Activated naive CD8-positive, alpha-beta T cell (primary cell): Measurements from ENCODE around the gene CYYR1.

Source experiments
- H3K27ac Mint-ChIP-seq: one replicate; pipeline ENCODE4 v1.8.0; 2021; ENCODE audit warnings: mixed read lengths
- H3K27me3 Mint-ChIP-seq: one replicate; pipeline ENCODE4 v1.8.0; 2021; ENCODE audit warnings: mixed read lengths
- H3K36me3 Mint-ChIP-seq: one replicate; pipeline ENCODE4 v1.8.0; 2021; ENCODE audit warnings: mixed read lengths
- H3K4me1 Mint-ChIP-seq: one replicate; pipeline ENCODE4 v1.8.0; 2021; ENCODE audit warnings: low read depth, mixed read lengths
- H3K4me3 Mint-ChIP-seq: one replicate; pipeline ENCODE4 v1.8.0; 2021; ENCODE audit warnings: mild to moderate bottlenecking, mixed read lengths
- H3K9me3 Mint-ChIP-seq: one replicate; pipeline ENCODE4 v1.8.0; 2021; ENCODE audit warnings: low read depth, mixed read lengths

CYYR1 gene

GRCh38 chr21:26565111-26565510 is 8.0 kb downstream of the CYYR1 start:
- Mint-ChIP-seq H3K9me3 (no peaks in the 10 kb centered on the region), H3K4me3 (no peak overlapping the region), H3K27ac (no peak overlapping the region), H3K4me1 (no peaks in the 10 kb centered on the region), H3K36me3 (no peaks in the 10 kb centered on the region), H3K27me3 (peaks cover 10% of the 10 kb centered on the region)

GRCh38 chr21:26563856-26564503 is 9.1 kb downstream of the CYYR1 start:
- Mint-ChIP-seq H3K4me1 (no peaks in the 10 kb centered on the region), H3K9me3 (no peaks in the 10 kb centered on the region), H3K36me3 (no peaks in the 10 kb centered on the region), H3K27me3 (peaks cover 7% of the 10 kb centered on the region), H3K4me3 (no peak overlapping the region), H3K27ac (no peak overlapping the region)

- peaks cover 3% of the 10 kb centered on the region for H3K27me3 Mint-ChIP-seq
- no peak overlapping the region for H3K4me3 Mint-ChIP-seq
- no peaks in the 10 kb centered on the region for H3K36me3 Mint-ChIP-seq
- no peak overlapping the region for H3K27ac Mint-ChIP-seq
- H3K4me1 Mint-ChIP-seq = no peaks in the 10 kb centered on the region
- H3K9me3 Mint-ChIP-seq = no peaks in the 10 kb centered on the region
Measured at GRCh38 chr21:26560612-26561011, 12.5 kb downstream of the CYYR1 start.

- H3K9me3 Mint-ChIP-seq = no peaks in the 10 kb centered on the region
- no peak overlapping the region for H3K4me3 Mint-ChIP-seq
- no peaks in the 10 kb centered on the region for H3K36me3 Mint-ChIP-seq
- H3K27me3 Mint-ChIP-seq = peaks cover 3% of the 10 kb centered on the region
- H3K4me1 Mint-ChIP-seq = no peaks in the 10 kb centered on the region
- no peak overlapping the region for H3K27ac Mint-ChIP-seq
Measured at GRCh38 chr21:26559099-26559498, 14.0 kb downstream of the CYYR1 start.

- H3K4me1 Mint-ChIP-seq = no peaks in the 10 kb centered on the region
- H3K36me3 Mint-ChIP-seq = no peaks in the 10 kb centered on the region
- H3K4me3 Mint-ChIP-seq = no peak overlapping the region
- no peaks in the 10 kb centered on the region for H3K9me3 Mint-ChIP-seq
- H3K27me3 Mint-ChIP-seq = peaks cover 5% of the 10 kb centered on the region
- no peak overlapping the region for H3K27ac Mint-ChIP-seq
Measured at GRCh38 chr21:26557106-26557505, 16.0 kb downstream of the CYYR1 start.

- Mint-ChIP-seq H3K36me3 (no peaks in the 10 kb centered on the region), H3K27me3 (peaks cover 2% of the 10 kb centered on the region), H3K4me1 (no peaks in the 10 kb centered on the region), H3K9me3 (no peaks in the 10 kb centered on the region), H3K27ac (no peak overlapping the region), H3K4me3 (no peak overlapping the region)
Measured at GRCh38 chr21:26555540-26556146, 17.4 kb downstream of the CYYR1 start.

- H3K4me1 Mint-ChIP-seq = no peaks in the 10 kb centered on the region
Measured at GRCh38 chr21:26554365-26554764, 18.7 kb downstream of the CYYR1 start.

GRCh38 chr21:26553898-26554297 is 19.2 kb downstream of the CYYR1 start:
- no peaks in the 10 kb centered on the region for H3K4me1 Mint-ChIP-seq
- no peaks in the 10 kb centered on the region for H3K36me3 Mint-ChIP-seq
- H3K27ac Mint-ChIP-seq = no peak overlapping the region
- H3K4me3 Mint-ChIP-seq = no peak overlapping the region
- H3K27me3 Mint-ChIP-seq = peaks cover 2% of the 10 kb centered on the region
- no peaks in the 10 kb centered on the region for H3K9me3 Mint-ChIP-seq

More at GRCh38 chr21:26554365-26554764, 18.7 kb downstream of the CYYR1 start:
- Mint-ChIP-seq H3K9me3 (no peaks in the 10 kb centered on the region), H3K4me3 (no peak overlapping the region), H3K36me3 (no peaks in the 10 kb centered on the region), H3K27me3 (peaks cover 2% of the 10 kb centered on the region), H3K27ac (no peak overlapping the region)

- Mint-ChIP-seq H3K36me3 (no peaks in the 10 kb centered on the region), H3K4me3 (no peak overlapping the region), H3K27me3 (peaks cover 4% of the 10 kb centered on the region), H3K9me3 (no peaks in the 10 kb centered on the region), H3K4me1 (no peaks in the 10 kb centered on the region), H3K27ac (no peak overlapping the region)
Measured at GRCh38 chr21:26550326-26550725, 22.8 kb downstream of the CYYR1 start.

- H3K36me3 Mint-ChIP-seq = no peaks in the 10 kb centered on the region
- no peaks in the 10 kb centered on the region for H3K4me1 Mint-ChIP-seq
- H3K4me3 Mint-ChIP-seq = no peak overlapping the region
- H3K9me3 Mint-ChIP-seq = no peaks in the 10 kb centered on the region
- no peak overlapping the region for H3K27ac Mint-ChIP-seq
- H3K27me3 Mint-ChIP-seq = peaks cover 2% of the 10 kb centered on the region
Measured at GRCh38 chr21:26546446-26547097, 26.5 kb downstream of the CYYR1 start.

- Mint-ChIP-seq H3K27me3 (peaks cover 2% of the 10 kb centered on the region), H3K36me3 (no peaks in the 10 kb centered on the region), H3K4me3 (no peak overlapping the region), H3K27ac (no peak overlapping the region), H3K9me3 (no peaks in the 10 kb centered on the region), H3K4me1 (no peaks in the 10 kb centered on the region)
Measured at GRCh38 chr21:26544201-26544775, 28.8 kb downstream of the CYYR1 start.

GRCh38 chr21:26540651-26541050 is 32.4 kb downstream of the CYYR1 start:
- Mint-ChIP-seq H3K27me3 (no peaks in the 10 kb centered on the region), H3K9me3 (peaks cover 2% of the 10 kb centered on the region), H3K4me3 (no peak overlapping the region), H3K36me3 (no peaks in the 10 kb centered on the region), H3K27ac (no peak overlapping the region), H3K4me1 (no peaks in the 10 kb centered on the region)

- Mint-ChIP-seq H3K4me1 (no peaks in the 10 kb centered on the region), H3K9me3 (peaks cover 4% of the 10 kb centered on the region), H3K27me3 (no peaks in the 10 kb centered on the region), H3K4me3 (no peak overlapping the region), H3K36me3 (no peaks in the 10 kb centered on the region), H3K27ac (no peak overlapping the region)
Measured at GRCh38 chr21:26539566-26539965, 33.5 kb downstream of the CYYR1 start.

GRCh38 chr21:26534517-26534916 is 38.6 kb downstream of the CYYR1 start:
- H3K9me3 Mint-ChIP-seq = peaks cover 4% of the 10 kb centered on the region
- no peaks in the 10 kb centered on the region for H3K4me1 Mint-ChIP-seq
- peaks cover 2% of the 10 kb centered on the region for H3K27me3 Mint-ChIP-seq
- H3K36me3 Mint-ChIP-seq = no peaks in the 10 kb centered on the region
- no peak overlapping the region for H3K4me3 Mint-ChIP-seq
- no peak overlapping the region for H3K27ac Mint-ChIP-seq

- Mint-ChIP-seq H3K27ac (no peak overlapping the region), H3K36me3 (no peaks in the 10 kb centered on the region), H3K4me1 (no peaks in the 10 kb centered on the region), H3K4me3 (no peak overlapping the region), H3K9me3 (peaks cover 4% of the 10 kb centered on the region), H3K27me3 (peaks cover 2% of the 10 kb centered on the region)
Measured at GRCh38 chr21:26532208-26532607, 40.9 kb downstream of the CYYR1 start.
